ENCODE measurements around the gene MT4.

DNA sequence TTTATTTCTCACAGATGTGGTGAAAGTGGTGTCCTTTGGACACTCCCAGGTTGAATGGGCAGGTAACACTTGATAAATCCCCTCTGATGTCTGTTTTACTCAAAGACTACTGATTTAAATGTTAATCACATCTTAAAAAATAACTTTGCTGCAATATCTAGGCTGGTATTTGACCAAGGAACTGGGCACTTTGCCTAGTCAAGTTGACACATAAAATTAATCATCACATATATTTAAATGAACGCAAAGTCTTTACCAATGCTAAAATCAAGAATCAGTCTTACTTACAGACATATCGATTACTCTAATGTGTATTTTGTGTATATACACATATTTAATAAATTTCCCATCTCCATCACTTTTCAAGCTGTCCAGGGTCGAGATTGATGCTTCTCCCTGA is 50.5 kb downstream of the MT4 start:
- no peak for TF ChIP-seq EZH2 (optimal IDR thresholded peaks at IDR 0.05; ENCODE audit: low read depth, low read length)
- TF ChIP-seq, protein P1, sequence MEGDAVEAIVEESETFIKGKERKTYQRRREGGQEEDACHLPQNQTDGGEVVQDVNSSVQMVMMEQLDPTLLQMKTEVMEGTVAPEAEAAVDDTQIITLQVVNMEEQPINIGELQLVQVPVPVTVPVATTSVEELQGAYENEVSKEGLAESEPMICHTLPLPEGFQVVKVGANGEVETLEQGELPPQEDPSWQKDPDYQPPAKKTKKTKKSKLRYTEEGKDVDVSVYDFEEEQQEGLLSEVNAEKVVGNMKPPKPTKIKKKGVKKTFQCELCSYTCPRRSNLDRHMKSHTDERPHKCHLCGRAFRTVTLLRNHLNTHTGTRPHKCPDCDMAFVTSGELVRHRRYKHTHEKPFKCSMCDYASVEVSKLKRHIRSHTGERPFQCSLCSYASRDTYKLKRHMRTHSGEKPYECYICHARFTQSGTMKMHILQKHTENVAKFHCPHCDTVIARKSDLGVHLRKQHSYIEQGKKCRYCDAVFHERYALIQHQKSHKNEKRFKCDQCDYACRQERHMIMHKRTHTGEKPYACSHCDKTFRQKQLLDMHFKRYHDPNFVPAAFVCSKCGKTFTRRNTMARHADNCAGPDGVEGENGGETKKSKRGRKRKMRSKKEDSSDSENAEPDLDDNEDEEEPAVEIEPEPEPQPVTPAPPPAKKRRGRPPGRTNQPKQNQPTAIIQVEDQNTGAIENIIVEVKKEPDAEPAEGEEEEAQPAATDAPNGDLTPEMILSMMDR (IDR thresholded peaks at IDR 0.05; ENCODE audit: low read length), result no peak
- no peak for TF ChIP-seq EZH2phosphoT487 (IDR thresholded peaks at IDR 0.05; ENCODE audit: low read length)

Data from MM.1S (cell line).